Coronary artery (tissue), 2 donors: ENCODE results near the gene SOAT2.
A peak's percentile ranks its signal among the peaks of the same experiment; 100 is the strongest.

Experiments used
- DNase-seq: peaks from one replicate; pipeline ENCODE4 v3.0.0-alpha.2; 2017; ENCODE audit warnings: low spot score
- H3K27ac ChIP-seq, 2 donors: fragments of 200-600 bp; sonication (generic); one replicate each; pipeline ENCODE4 v1.5.1; 2016 to 2019
- H3K4me3 ChIP-seq: fragments of 200-600 bp; sonication (generic); 2 replicates; pipeline ENCODE4 v1.5.1; 2016; ENCODE audit warnings: mild to moderate bottlenecking, moderate library complexity
- CTCF ChIP-seq: fragments of 200-600 bp; sonication (generic); IDR thresholded peaks from one replicate; pipeline ENCODE4 v1.5.1; 2019; ENCODE audit warnings: antibody characterized with exemption

Gene SOAT2

DNA sequence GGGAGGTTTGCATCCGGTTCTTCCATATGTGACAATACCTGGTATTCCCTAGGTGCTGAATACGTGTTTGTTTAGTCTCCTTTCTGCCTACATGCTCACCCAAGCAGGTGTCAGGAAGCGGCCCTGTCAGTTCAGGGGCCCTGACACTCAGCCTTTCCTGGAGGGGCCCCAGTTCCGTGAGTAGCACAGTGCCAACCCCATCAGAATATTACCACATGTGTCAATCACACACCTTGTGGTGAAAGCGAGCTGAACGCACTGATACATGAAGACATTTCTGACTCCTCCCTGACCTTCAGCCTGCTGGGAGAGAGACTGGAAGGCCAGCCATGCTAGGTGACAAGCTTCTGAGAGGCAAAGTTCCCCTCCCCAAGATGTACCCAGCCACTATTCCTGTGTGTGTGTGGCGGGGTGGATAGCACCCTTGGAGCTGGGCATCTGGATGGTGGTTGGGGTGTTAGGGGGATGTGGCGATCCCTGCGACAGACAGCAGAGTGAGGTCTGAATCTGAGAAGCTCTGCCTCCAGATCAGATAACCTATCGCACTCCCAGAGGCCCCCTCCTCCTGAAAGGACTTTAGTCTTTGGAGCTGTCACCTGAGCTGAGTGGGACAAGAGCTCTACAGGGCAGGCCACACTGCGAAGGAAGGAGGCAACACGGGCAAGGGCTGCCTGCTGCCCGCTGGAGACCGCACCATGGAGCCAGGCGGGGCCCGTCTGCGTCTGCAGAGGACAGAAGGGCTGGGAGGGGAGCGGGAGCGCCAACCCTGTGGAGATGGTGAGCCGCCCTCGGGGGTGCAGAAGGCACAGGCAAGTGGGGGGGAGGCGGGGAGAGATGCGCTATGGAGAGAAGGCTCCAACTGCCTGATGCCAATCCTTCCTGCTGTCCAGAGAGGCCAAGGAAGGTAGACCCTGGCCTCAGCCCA lies at the start of gene SOAT2:
Gene SOAT2 (plus strand): TSS at position 604 of the 925 bp plus-strand sequence. CDS start 92 bp downstream, at position 696.
- H3K27ac ChIP-seq = peak within 1 kb of the TSS in 1 of 2 donors; percentile 51
- no peak for DNase-seq
- H3K4me3 ChIP-seq = no peak within 1 kb of the TSS
- TF ChIP-seq CTCF = no peak

DNA sequence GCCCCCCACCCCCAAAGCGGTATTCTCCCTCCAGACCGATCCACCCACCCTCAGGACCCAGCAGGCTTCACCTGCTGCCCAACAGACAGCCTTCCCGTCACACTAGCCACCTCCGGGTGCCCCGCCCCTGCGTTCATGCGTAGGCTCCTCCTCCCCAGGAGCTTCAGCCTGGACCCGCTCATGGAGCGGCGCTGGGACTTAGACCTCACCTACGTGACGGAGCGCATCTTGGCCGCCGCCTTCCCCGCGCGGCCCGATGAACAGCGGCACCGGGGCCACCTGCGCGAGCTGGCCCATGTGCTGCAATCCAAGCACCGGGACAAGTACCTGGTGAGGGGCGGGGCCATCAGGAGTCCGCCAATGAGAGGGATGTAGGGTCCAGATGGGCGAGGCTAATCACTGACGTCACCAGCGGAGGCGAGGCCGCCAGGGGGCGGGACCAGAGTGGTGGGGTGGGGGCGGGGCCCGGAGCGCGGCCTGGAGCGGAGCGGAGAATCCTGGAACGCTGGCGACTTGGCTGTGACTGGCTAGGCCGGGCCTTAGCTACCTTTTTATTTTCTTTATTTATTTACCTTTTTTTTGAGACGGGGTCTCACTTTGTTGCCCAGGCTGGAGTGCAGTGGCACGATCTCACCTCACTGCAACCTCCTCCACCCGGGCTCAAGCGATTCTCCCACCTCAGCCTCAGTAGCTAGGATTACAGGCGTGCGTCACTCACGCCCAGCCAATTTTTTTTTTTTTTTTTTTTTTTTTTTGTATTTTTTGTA lies 49.0 kb upstream of the SOAT2 start:
- Histone ChIP-seq H3K27ac (peak overlapping the region; percentile 95 to 97), H3K4me3 (peak overlapping the region; percentile 85)
- TF ChIP-seq CTCF = no peak
- DNase-seq = peak; percentile 97

DNA sequence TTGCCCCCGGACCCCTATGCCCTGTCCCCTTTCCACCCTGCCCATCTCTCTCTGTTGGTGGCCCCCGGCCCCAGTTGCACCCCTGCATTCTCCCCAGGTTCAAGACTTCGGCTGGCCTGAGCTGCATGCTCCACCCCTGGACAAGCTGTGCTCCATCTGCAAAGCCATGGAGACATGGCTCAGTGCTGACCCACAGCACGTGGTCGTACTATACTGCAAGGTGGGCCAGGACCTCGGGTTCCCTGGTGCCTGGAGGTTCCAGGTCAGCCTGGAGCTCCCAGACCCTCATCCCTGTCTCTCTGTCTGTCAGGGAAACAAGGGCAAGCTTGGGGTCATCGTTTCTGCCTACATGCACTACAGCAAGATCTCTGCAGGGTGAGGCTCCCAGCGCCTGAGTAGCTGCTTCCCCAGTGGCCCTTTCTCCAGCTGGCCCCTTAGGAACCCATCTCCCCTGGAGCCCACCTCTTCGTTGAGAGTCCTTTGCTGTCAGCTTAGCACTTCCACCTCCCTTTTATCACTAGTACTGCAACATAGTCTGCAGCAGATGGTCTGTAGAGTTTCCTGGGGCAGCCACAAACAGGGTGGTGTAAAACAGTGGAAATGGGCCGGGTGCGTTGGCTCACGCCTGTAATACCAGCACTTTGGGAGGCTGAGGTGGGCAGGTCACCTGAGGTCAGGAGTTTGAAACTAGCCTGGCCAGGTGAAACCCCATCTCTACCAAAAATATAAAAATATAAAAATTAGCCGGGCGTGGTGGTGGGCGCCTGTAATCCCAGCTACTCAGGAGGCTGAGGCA lies 47.6 kb upstream of the SOAT2 start:
- H3K4me3 ChIP-seq = peak overlapping the region; percentile 12
- no peak for TF ChIP-seq CTCF
- peak overlapping the region; percentile 95 to 97 for H3K27ac ChIP-seq
- peak; percentile 78 for DNase-seq

DNA sequence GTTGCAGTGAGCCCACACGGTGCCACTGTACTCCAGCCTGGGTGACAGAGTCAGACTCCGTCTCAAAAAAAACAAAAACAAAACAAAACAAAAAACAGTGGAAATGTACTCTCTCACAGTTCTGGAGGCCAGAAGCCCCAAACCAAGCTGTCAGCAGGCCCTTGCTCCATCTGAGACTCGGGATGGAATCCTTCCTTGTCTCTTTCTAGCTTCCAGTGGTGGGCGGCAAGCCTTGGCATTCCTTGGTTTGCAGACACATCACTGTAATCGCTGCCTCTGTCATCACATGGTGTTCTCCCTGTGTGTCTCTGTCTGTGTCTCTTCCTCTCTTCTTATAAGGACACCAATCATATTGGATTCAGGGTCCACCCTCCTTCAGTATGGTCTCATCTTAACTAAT lies 47.0 kb upstream of the SOAT2 start:
- H3K27ac ChIP-seq = peak overlapping the region in 1 of 2 donors; percentile 54
- peak; percentile 54 for DNase-seq
- no peak overlapping the region for H3K4me3 ChIP-seq
- no peak for TF ChIP-seq CTCF

GRCh38 chr12:53056901-53057300 lies 46.4 kb upstream of the SOAT2 start:
- DNase-seq = no peak
- Histone ChIP-seq H3K27ac (peak overlapping the region in 1 of 2 donors; percentile 54), H3K4me3 (no peak overlapping the region)
- TF ChIP-seq CTCF = no peak

DNA sequence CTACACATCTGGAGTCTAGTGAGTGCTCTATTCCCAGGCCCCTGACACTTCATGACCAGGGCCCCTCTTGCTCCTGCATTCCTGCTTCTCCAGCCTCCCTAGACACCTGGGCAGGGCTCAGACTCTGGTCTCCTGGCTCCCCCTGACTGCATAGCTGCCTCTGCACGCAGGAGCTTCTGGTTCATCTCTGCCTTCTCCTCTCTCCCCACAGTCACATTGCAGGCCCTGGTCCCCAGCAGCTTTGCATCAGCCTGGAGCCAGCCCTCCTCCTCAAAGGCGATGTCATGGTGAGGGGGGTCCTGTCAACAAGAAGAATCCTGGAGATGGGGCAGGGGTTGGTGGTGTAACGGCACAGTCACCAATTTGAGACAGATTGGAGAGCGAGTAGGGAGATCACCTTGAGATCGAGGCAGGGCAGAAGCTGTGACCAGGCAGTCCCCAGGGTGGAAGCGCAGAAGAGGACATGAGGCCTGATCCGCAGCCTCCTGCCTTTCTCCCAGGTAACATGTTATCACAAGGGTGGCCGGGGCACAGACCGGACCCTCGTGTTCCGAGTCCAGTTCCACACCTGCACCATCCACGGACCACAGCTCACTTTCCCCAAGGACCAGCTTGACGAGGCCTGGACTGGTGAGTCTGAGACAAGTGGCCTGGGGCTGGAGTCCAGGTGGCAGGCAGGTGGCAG lies 45.3 kb upstream of the SOAT2 start:
- Histone ChIP-seq H3K4me3 (no peak overlapping the region), H3K27ac (peak overlapping the region in 1 of 2 donors; percentile 96)
- DNase-seq = peak; percentile 74
- no peak for TF ChIP-seq CTCF
